ENCODE data around the gene NAGA.

The NAGA gene

DNA sequence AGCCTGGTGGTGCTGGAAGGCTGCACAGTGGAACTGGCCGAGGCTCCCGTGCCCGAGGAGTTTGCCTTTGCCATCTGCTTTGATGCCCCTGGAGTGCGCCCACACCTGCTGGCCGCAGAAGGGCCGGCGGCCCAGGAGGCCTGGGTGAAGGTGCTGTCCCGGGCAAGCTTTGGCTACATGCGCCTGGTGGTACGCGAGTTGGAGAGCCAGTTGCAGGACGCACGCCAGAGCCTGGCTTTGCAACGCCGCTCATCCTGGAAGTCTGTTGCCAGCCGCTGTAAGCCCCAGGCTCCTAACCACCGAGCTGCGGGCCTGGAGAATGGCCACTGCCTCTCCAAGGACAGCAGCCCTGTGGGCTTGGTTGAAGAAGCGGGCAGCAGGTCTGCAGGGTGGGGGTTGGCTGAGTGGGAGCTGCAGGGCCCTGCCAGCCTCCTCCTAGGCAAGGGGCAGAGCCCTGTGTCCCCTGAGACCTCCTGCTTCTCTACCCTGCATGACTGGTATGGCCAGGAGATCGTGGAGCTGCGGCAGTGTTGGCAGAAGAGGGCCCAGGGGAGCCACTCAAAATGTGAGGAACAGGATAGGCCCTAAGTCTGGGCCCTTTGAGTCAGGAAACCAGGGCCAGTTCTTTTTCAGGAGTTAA lies 7.0 kb upstream of the NAGA start:
- Histone ChIP-seq H3K4me1 (peaks cover 6% of the 10 kb centered on the region), H3K4me3 (ENCODE audit: low read depth, low read length) (no peak overlapping the region), H3K36me3 (peaks cover 11% of the 10 kb centered on the region), H3K9me3 (no peaks in the 10 kb centered on the region), H3K27me3 (no peaks in the 10 kb centered on the region)
- TF ChIP-seq, protein P1, sequence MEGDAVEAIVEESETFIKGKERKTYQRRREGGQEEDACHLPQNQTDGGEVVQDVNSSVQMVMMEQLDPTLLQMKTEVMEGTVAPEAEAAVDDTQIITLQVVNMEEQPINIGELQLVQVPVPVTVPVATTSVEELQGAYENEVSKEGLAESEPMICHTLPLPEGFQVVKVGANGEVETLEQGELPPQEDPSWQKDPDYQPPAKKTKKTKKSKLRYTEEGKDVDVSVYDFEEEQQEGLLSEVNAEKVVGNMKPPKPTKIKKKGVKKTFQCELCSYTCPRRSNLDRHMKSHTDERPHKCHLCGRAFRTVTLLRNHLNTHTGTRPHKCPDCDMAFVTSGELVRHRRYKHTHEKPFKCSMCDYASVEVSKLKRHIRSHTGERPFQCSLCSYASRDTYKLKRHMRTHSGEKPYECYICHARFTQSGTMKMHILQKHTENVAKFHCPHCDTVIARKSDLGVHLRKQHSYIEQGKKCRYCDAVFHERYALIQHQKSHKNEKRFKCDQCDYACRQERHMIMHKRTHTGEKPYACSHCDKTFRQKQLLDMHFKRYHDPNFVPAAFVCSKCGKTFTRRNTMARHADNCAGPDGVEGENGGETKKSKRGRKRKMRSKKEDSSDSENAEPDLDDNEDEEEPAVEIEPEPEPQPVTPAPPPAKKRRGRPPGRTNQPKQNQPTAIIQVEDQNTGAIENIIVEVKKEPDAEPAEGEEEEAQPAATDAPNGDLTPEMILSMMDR (IDR thresholded peaks at IDR 0.05; ENCODE audit: low read depth, low read length), result no peak
- no peak for DNase-seq

DNA sequence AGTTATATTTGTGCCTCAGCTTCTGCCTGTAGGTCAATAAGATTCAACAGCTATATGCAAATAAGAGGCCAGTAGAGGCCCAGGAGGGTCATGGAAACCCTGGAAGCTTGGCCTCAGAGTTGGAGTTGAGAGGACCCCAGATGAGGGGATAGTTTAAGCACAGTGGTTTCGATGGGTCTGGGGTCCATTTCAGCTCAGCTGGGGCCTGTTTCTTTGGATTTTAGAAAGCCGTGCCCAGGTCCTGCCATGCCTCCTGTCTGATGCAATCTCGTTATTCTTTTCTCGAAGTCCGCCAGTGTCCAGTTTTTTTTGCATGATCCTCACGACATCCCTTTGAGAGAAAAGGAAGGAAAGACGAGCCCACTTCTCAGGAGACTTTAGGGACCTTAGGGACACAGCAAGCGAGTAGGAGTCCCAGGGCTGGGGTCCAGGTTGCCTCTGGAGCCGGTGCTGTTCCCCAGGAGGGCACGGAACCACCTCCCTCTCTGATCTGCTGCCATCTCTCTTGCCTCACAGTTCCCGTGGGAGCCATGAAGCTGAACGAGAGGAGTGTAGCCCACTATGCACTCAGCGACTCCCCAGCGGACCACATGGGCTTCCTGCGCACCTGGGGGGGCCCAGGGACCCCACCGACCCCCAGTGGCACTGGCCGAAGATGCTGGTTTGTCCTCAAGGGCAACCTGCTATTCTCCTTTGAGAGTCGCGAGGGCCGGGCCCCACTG lies 6.3 kb upstream of the NAGA start:
- Histone ChIP-seq H3K4me1 (peaks cover 6% of the 10 kb centered on the region), H3K36me3 (peaks cover 4% of the 10 kb centered on the region), H3K9me3 (no peaks in the 10 kb centered on the region), H3K27me3 (no peaks in the 10 kb centered on the region), H3K4me3 (ENCODE audit: low read depth, low read length) (no peak overlapping the region)
- DNase-seq, result no peak
- TF ChIP-seq, protein P1 (IDR thresholded peaks at IDR 0.05; ENCODE audit: low read depth, low read length), result no peak

DNA sequence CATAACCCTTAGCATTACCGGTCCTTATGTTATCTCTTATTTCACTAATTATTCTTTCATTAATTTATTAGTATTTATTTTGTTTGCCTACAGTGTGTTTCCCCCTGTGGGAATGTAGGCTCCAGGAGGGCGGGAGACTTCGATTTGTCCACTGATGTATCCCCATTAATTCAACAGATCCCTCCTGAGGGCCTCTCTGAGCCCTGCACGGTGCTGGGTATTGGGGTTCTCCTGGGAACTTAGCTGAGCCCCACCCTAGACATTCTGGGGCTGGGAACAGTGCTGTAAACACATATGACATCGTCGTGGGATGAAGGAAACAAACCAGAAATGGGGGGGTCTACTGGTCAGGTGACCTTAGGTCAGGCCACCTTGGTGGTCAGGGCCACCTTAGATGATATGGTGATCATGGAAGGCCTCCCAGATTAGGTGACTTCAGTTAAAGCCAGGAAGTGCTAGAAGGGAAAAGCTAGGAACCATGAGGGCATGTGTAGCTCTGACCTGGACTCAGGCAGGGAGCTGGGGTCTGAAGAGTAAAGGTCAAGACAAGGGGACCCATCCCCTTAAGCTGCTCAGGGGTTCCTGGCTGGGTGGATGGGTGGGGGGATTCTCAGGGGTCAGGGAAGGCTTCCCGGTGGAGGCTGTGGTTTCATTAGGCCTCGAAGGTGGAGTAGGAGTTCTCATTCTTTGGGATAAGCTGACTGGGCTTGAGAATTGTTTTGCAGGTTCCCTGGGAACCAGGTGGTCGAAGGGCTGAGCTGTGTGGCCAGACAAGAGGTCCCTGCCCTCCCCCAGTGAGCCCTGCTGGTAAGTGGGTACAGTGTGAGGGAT lies 4.4 kb upstream of the NAGA start:
- DNase-seq, result no peak
- TF ChIP-seq, protein P1 (IDR thresholded peaks at IDR 0.05; ENCODE audit: low read depth, low read length), result no peak
- Histone ChIP-seq H3K36me3 (no peaks in the 10 kb centered on the region), H3K4me3 (ENCODE audit: low read depth, low read length) (no peak overlapping the region), H3K27me3 (no peaks in the 10 kb centered on the region), H3K4me1 (peaks cover 9% of the 10 kb centered on the region), H3K9me3 (no peaks in the 10 kb centered on the region)

DNA sequence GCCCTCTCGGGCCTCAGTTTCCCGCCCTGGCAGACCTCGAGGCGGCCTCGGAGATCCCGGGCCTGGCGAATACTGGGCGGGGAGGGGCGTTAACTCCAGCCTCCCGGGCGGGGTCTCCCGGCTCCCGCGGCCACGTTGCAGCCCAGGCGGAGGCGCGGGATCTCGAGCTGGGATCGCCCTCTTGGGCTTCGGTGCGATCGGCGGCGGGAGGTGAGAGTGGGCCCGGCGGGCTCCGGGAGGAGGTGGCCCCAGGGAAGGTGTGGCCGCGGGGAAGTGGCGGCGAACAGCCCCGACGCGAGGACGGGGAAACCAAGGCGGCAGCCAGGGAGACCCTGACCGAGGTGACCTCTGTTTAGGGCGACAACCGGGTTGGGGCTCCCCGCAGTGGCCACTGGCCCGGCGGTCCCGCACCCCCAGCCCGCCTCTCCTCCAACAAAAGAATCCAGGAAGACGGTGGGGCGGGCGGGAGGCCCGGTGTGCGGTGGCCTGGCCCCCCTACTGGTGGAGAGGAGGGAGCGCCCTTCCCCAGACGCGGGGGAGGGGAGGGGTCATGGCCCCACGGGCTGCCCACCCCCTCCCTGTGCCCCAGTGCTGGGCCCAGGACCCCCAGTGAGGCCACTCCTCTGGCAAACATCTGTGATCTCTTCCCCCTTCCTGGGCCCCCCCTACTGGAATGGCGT lies 3.7 kb upstream of the NAGA start, which contains the start of gene PHETA2:
Gene PHETA2, plus strand, starts transcription at position 117 of the 680 bp plus-strand sequence. CDS start 3,046 bp downstream, outside the sequence.
- DNase-seq, result no peak
- Histone ChIP-seq H3K4me1 (peaks cover 9% of the 10 kb centered on the region), H3K9me3 (no peaks in the 10 kb centered on the region), H3K4me3 (ENCODE audit: low read depth, low read length) (no peak within 1 kb of the TSS), H3K27me3 (no peaks in the 10 kb centered on the region), H3K36me3 (no peaks in the 10 kb centered on the region)
- TF ChIP-seq, protein P1 (IDR thresholded peaks at IDR 0.05; ENCODE audit: low read depth, low read length), result no peak

DNA sequence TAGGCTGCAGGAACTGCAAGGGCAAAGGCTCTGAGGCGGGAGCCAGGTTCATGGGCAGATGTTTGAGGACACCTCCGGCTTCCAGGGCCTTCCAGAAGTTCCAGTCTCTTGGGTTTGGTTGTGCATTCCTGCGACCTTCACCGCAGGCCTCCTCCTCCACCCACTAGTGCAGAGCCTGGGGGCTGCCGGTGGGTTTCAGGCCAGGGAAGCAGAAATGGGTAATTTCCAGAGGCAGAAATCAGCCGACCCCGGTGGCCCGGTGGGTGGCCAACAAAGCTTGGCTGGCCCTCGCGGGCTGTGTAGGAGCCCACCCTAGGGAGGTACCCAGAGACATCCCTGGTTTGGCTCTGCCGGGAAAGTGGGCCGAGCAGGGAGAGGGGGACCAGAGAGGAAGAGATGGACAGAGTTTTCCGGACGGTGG lies 3.0 kb upstream of the NAGA start:
- no peaks in the 10 kb centered on the region for H3K27me3 ChIP-seq
- TF ChIP-seq, protein P1 (IDR thresholded peaks at IDR 0.05; ENCODE audit: low read depth, low read length), result no peak
- H3K4me3 ChIP-seq (ENCODE audit: low read depth, low read length), result no peak overlapping the region
- no peak for DNase-seq
- no peaks in the 10 kb centered on the region for H3K9me3 ChIP-seq
- H3K36me3 ChIP-seq, result no peaks in the 10 kb centered on the region
- H3K4me1 ChIP-seq, result peaks cover 4% of the 10 kb centered on the region
